Cardiac muscle cell (in vitro differentiated cells and primary cell): ENCODE results near the gene SLC29A1. TPM values are rescaled to one million over a fixed set of nuclear protein-coding genes. Genes with fewer than 3 reads are reported as not detected.
A peak's percentile ranks its signal among the peaks of the same experiment; 100 is the strongest.

ENCODE experiments used
- DNase-seq, 2 donors: peaks; one replicate each; pipeline versions ENCODE4 v3.0.0 to v3.0.0-alpha.2; 2010 to 2017; ENCODE audit warnings: low read depth in 1 of 2, low spot score in 1 of 2
- H3K27ac ChIP-seq: fragments of 200-600 bp; sonication (generic); 2 replicates; pipeline ENCODE4 v1.5.1; 2016
- H3K27me3 ChIP-seq: fragments of 200-600 bp; sonication (generic); 2 replicates; pipeline ENCODE4 v1.6.0; 2016; ENCODE audit warnings: control low read depth
- H3K36me3 ChIP-seq: fragments of 200-600 bp; sonication (generic); 2 replicates; pipeline ENCODE4 v1.5.1; 2016; ENCODE audit warnings: control low read depth
- H3K4me1 ChIP-seq: fragments of 200-600 bp; sonication (generic); 2 replicates; pipeline ENCODE4 v1.8.1; 2017; ENCODE audit warnings: low read depth, mild to moderate bottlenecking, mixed run types
- H3K4me3 ChIP-seq: fragments of 200-600 bp; sonication (generic); 2 replicates; pipeline ENCODE4 v1.5.1; 2016; ENCODE audit warnings: mild to moderate bottlenecking
- H3K9me3 ChIP-seq: fragments of 200-600 bp; sonication (generic); 2 replicates; pipeline ENCODE4 v1.5.1; 2017; ENCODE audit warnings: low read depth, mild to moderate bottlenecking, control low read depth
- polyA plus RNA-seq: library from polyadenylated mRNA; unstranded; fragments of >200 nt; fragmentation: Nextera tagmentation; extraction: Ambion mirVana; gene quantifications from 2 replicates; pipeline ENCODE4 v1.2.1, GENCODE V29; 2016
- total RNA-seq: library from RNA; depleted of rRNA; stranded (reverse); fragments of >200 nt; gene quantifications from 2 replicates; pipeline ENCODE4 v1.2.3, GENCODE V29; 2016
- TF ChIP-seq, protein P1 (sequence below): IDR thresholded peaks from 2 replicates; pipeline ENCODE4 v1.5.1; 2012; ENCODE audit warnings: low read depth, mild to moderate bottlenecking, low read length

SLC29A1 gene
- total and polyA plus RNA-seq, 2 experiments from 2014 or later = 62.7 to 88.7 TPM

DNA sequence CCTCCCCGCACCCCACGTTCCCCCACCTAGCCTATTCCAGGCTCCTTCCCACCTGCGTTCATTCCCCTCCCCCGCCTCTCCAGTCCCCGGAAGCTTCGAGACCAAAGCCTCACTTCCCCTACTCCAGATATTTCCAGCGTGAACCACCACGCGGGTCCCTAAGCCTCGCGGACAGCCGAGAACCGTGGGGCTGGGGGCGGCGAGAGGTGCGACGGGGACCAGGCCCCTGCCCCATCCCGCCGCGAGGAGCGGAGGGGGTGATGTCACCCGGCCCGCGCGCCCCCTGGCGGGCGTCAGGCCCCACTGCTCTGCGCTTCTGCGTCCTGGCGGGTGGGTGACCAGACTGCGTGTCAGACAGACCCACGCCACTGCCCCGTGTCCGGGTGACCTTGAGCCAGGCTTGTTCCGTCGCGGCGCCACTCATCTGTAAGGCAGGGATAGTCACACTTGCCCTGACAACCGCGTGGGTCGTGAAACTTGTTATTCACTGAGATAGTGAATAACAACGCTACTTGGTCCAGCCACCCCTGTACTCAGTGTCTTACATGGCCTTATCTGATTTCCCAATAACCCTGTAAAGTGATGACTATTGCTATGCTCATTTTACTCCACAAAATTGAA lies 14.5 kb downstream of the SLC29A1 start:
- TF ChIP-seq, protein P1, sequence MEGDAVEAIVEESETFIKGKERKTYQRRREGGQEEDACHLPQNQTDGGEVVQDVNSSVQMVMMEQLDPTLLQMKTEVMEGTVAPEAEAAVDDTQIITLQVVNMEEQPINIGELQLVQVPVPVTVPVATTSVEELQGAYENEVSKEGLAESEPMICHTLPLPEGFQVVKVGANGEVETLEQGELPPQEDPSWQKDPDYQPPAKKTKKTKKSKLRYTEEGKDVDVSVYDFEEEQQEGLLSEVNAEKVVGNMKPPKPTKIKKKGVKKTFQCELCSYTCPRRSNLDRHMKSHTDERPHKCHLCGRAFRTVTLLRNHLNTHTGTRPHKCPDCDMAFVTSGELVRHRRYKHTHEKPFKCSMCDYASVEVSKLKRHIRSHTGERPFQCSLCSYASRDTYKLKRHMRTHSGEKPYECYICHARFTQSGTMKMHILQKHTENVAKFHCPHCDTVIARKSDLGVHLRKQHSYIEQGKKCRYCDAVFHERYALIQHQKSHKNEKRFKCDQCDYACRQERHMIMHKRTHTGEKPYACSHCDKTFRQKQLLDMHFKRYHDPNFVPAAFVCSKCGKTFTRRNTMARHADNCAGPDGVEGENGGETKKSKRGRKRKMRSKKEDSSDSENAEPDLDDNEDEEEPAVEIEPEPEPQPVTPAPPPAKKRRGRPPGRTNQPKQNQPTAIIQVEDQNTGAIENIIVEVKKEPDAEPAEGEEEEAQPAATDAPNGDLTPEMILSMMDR = peak; percentile 97
- H3K4me3 ChIP-seq = peak overlapping the region; percentile 48
- DNase-seq = peak; percentile 73 to 82
- no peak overlapping the region for H3K27ac ChIP-seq
- no peaks in the 10 kb centered on the region for H3K27me3 ChIP-seq
- peaks cover 20% of the 10 kb centered on the region for H3K4me1 ChIP-seq
- H3K9me3 ChIP-seq = no peaks in the 10 kb centered on the region
- peaks cover 2% of the 10 kb centered on the region for H3K36me3 ChIP-seq

DNA sequence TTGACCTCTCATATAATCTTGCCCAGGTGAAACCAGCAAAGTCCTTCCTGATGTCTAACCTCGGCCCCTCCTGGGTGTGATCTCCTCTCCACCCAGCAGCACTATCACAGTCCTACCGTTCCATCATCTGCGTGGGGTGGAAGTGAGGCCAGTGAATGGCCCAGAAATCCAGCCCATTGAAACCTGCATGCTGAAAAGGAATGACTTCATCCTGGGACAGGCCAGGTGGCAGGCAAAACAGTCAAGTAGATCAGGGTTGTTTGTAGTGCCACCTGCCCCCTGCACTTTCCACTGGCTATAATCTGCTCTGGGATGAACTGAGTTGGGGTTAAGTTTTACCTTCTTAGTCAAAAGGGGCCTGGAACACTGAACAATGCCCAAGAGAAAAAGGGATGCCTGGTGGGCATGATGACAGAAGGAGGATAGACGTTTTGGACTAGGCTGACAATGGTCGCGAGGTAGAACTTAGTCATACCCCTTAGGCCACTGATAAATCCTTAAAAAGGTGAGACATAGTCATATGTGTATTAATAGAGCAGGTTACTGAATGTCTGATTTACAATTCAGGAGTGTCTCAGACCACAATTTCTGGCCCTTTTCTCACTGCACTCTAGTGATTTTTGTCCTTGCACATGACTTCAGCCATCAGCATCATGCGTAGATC lies 15.4 kb downstream of the SLC29A1 start:
- no peaks in the 10 kb centered on the region for H3K9me3 ChIP-seq
- peaks cover 19% of the 10 kb centered on the region for H3K4me1 ChIP-seq

DNA sequence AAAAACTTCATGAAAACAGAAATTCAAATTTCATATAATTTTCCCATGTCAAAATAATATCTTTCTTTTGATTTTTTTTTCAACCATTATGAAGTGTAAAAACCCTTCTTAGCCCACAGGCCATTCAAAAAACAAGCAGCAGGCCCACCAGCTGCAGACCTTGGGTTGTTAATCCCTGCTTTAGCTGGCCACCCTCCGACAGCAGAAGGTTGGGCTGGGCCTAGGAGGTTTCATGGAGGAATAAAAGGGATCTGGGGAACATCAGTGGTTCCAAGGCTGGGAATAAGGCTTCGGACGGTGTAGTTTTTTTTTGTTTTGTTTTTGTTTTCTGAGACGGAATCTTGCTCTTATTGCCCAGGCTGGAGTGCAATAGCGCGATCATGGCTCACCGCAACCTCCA lies 19.9 kb downstream of the SLC29A1 start:
- Histone ChIP-seq H3K36me3 (no peaks in the 10 kb centered on the region), H3K27me3 (no peaks in the 10 kb centered on the region), H3K9me3 (no peaks in the 10 kb centered on the region), H3K4me1 (peaks cover under 1% of the 10 kb centered on the region), H3K27ac (no peak overlapping the region), H3K4me3 (no peak overlapping the region)
- TF ChIP-seq, protein P1 = no peak
- no peak for DNase-seq

More for the DNA sequence above, 15.4 kb downstream of the SLC29A1 start:
- Histone ChIP-seq H3K27ac (no peak overlapping the region), H3K27me3 (no peaks in the 10 kb centered on the region), H3K36me3 (no peaks in the 10 kb centered on the region), H3K4me3 (no peak overlapping the region)
- TF ChIP-seq, protein P1 = no peak
- no peak for DNase-seq

DNA sequence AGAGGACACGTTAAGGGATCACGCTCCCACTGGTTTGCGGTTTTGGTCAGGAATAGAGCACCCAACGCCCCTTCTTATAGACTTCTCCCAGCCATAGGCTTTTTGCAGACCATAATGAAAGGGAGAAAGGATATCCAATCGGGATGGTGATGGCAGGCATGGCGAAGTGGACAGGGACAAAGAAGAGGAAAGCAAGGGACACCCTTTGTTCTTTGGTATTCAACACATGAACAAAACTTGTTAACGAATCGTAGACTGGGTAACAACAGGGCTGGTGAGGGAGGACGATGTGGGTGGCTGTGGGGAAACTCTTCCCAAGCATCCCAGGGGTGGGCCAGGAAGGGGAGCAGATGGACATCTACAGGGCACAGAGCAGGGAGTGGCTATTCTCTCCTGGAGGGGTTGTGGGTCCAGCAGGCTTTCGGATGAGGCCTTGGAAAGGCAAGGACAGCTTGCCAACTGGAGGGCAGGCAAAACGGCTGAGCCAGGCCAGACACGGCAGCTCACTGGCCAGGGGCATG lies 22.1 kb downstream of the SLC29A1 start:
- Histone ChIP-seq H3K9me3 (no peaks in the 10 kb centered on the region), H3K36me3 (peaks cover 17% of the 10 kb centered on the region), H3K27me3 (no peaks in the 10 kb centered on the region), H3K4me3 (peak overlapping the region; percentile 93), H3K27ac (no peak overlapping the region), H3K4me1 (peaks cover 8% of the 10 kb centered on the region)
- TF ChIP-seq, protein P1 = no peak
- no peak for DNase-seq

DNA sequence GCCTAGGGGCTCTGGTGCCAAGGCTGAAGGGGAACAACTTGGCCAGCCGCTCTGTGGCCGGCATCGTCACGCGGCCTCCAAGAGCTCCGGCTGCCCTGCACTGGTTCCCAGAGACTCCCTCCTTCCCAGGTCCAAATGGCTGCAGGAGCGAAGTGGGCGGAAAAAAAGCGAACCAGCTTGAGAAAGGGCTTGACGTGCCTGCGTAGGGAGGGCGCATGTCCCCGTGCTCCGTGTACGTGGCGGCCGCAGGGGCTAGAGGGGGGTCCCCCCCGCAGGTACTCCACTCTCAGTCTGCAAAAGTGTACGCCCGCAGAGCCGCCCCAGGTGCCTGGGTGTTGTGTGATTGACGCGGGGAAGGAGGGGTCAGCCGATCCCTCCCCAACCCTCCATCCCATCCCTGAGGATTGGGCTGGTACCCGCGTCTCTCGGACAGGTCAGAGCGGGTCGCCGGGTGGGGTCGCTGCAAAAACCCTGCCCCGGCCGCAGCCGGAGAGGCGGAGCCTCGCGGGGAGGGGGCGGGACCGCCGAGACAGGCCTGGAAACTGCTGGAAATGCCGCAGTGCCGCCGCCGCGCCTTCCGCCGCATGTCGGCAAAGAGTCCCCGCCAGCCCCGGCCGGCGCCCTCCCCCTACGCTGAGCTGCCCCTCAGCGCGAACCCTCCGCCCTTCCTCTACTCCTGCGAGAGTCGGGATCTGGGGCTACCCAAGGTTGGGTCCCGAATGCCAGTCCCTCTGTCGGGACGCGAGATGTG lies 22.7 kb downstream of the SLC29A1 start:
- H3K27ac ChIP-seq = peak overlapping the region; percentile 91
- H3K4me3 ChIP-seq = peak overlapping the region; percentile 93

More for the DNA sequence above, 22.7 kb downstream of the SLC29A1 start:
- Histone ChIP-seq H3K4me1 (peaks cover 8% of the 10 kb centered on the region), H3K9me3 (no peaks in the 10 kb centered on the region), H3K27me3 (no peaks in the 10 kb centered on the region), H3K36me3 (peaks cover 23% of the 10 kb centered on the region)
- TF ChIP-seq, protein P1 = no peak
- peak; percentile 91 for DNase-seq
